Measurements from ENCODE around the gene TCF7L1. TPM values are rescaled to one million over a fixed set of nuclear protein-coding genes. Genes with fewer than 3 reads are reported as not detected.

The TCF7L1 gene
- total RNA-seq, 4 donors from 2014 or later: 5.6 to 23.2 (median 10.2) TPM

- Histone ChIP-seq H3K4me1 (peaks cover 35 to 57% (median 49%) of the 10 kb centered on the region in 4 donors), H3K27me3 (no peaks in the 10 kb centered on the region), H3K36me3 (no peaks in the 10 kb centered on the region), H3K9me3 (no peaks in the 10 kb centered on the region), H3K27ac (replicated peaks in 1 of 4) (peak overlapping the region in 2 of 4 donors; percentile 19 to 52), H3K4me3 (no peak overlapping the region)
- no peak for DNase-seq (ENCODE audit: extremely low spot score)
- WGBS: 95% methylated on average over 6 of the region's 6 CpGs
- intact Hi-C loops (cut with DNase I): no loop called here
- no peak for TF ChIP-seq EP300 (IDR thresholded peaks at IDR 0.05)
- no peak for TF ChIP-seq POLR2AphosphoS5 (IDR thresholded peaks at IDR 0.05)
- TF ChIP-seq POLR2A (IDR thresholded peaks at IDR 0.05; ENCODE audit: low read depth): no peak
- TF ChIP-seq, protein P1, sequence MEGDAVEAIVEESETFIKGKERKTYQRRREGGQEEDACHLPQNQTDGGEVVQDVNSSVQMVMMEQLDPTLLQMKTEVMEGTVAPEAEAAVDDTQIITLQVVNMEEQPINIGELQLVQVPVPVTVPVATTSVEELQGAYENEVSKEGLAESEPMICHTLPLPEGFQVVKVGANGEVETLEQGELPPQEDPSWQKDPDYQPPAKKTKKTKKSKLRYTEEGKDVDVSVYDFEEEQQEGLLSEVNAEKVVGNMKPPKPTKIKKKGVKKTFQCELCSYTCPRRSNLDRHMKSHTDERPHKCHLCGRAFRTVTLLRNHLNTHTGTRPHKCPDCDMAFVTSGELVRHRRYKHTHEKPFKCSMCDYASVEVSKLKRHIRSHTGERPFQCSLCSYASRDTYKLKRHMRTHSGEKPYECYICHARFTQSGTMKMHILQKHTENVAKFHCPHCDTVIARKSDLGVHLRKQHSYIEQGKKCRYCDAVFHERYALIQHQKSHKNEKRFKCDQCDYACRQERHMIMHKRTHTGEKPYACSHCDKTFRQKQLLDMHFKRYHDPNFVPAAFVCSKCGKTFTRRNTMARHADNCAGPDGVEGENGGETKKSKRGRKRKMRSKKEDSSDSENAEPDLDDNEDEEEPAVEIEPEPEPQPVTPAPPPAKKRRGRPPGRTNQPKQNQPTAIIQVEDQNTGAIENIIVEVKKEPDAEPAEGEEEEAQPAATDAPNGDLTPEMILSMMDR (IDR thresholded peaks at IDR 0.05): no peak
These were observed 41.8 kb downstream of the TCF7L1 start for GRCh38 chr2:85174943-85175342.

GRCh38 chr2:85175369-85176299, 42.4 kb downstream of the TCF7L1 start:
- H3K36me3 ChIP-seq: no peaks in the 10 kb centered on the region
- no peak for DNase-seq (ENCODE audit: extremely low spot score)
- WGBS: 70% methylated on average over 13 of the region's 13 CpGs
- intact Hi-C loops (cut with DNase I): no loop called here
- H3K27ac ChIP-seq (replicated peaks in 1 of 4): peak overlapping the region in 2 of 4 donors; percentile 19 to 52
- H3K27me3 ChIP-seq: no peaks in the 10 kb centered on the region
- peaks cover 41 to 64% (median 55%) of the 10 kb centered on the region in 4 donors for H3K4me1 ChIP-seq
- TF ChIP-seq POLR2A (IDR thresholded peaks at IDR 0.05; ENCODE audit: low read depth) (no peak), POLR2AphosphoS5 (IDR thresholded peaks at IDR 0.05) (no peak), EP300 (IDR thresholded peaks at IDR 0.05) (no peak)
- TF ChIP-seq, protein P1 (IDR thresholded peaks at IDR 0.05): no peak
- H3K4me3 ChIP-seq: no peak overlapping the region
- H3K9me3 ChIP-seq: no peaks in the 10 kb centered on the region

GRCh38 chr2:85177031-85177824, 44.0 kb downstream of the TCF7L1 start:
- TF ChIP-seq EP300 (IDR thresholded peaks at IDR 0.05) (no peak), POLR2AphosphoS5 (IDR thresholded peaks at IDR 0.05) (no peak), POLR2A (IDR thresholded peaks at IDR 0.05; ENCODE audit: low read depth) (no peak)
- TF ChIP-seq, protein P1 (IDR thresholded peaks at IDR 0.05): no peak
- 93% methylated on average over 7 of the region's 7 CpGs for WGBS
- Histone ChIP-seq H3K9me3 (no peaks in the 10 kb centered on the region), H3K27ac (replicated peaks in 1 of 4) (no peak overlapping the region), H3K4me1 (peaks cover 51 to 80% (median 70%) of the 10 kb centered on the region in 4 donors), H3K36me3 (no peaks in the 10 kb centered on the region), H3K4me3 (no peak overlapping the region), H3K27me3 (no peaks in the 10 kb centered on the region)
- intact Hi-C loops (cut with DNase I): no loop called here
- no peak for DNase-seq (ENCODE audit: extremely low spot score)

GRCh38 chr2:85178154-85178553, 45.0 kb downstream of the TCF7L1 start:
- Histone ChIP-seq H3K9me3 (no peaks in the 10 kb centered on the region), H3K27me3 (no peaks in the 10 kb centered on the region), H3K36me3 (no peaks in the 10 kb centered on the region), H3K4me1 (peaks cover 51 to 79% (median 73%) of the 10 kb centered on the region in 4 donors), H3K27ac (replicated peaks in 1 of 4) (no peak overlapping the region), H3K4me3 (no peak overlapping the region)
- no peak for DNase-seq (ENCODE audit: extremely low spot score)
- intact Hi-C loops (cut with DNase I): no loop called here
- WGBS: 100% methylated on average over 1 of the region's 1 CpG
- no peak for TF ChIP-seq POLR2A (IDR thresholded peaks at IDR 0.05; ENCODE audit: low read depth)
- no peak for TF ChIP-seq POLR2AphosphoS5 (IDR thresholded peaks at IDR 0.05)
- TF ChIP-seq, protein P1 (IDR thresholded peaks at IDR 0.05): no peak
- no peak for TF ChIP-seq EP300 (IDR thresholded peaks at IDR 0.05)

All from esophagus muscularis mucosa (tissue), 4 donors.